ENCODE data around the gene HKDC1. TPM values are rescaled to one million over a fixed set of nuclear protein-coding genes. Genes with fewer than 3 reads are reported as not detected.

HKDC1 gene
- total RNA-seq, 2 donors from 2014 or later = 14.7 to 19.0 TPM

GRCh38 chr10:69216577-69217118 is 3.5 kb upstream of the HKDC1 start:
- intact Hi-C loops (cut with DNase I) = no loop called here
- no peak overlapping the region for H3K27ac ChIP-seq

GRCh38 chr10:69217119-69217754 is 2.9 kb upstream of the HKDC1 start:
- intact Hi-C loops (cut with DNase I) = no loop called here
- TF ChIP-seq CTCF (IDR thresholded peaks at IDR 0.05) = no peak
- H3K4me3 ChIP-seq = no peak overlapping the region
- no peak overlapping the region for H3K9ac ChIP-seq (ENCODE audit: low read depth in 2 of 2, low read length in 2 of 2)
- no peak for DNase-seq
- H3K4me1 ChIP-seq = no peaks in the 10 kb centered on the region
- no peaks in the 10 kb centered on the region for H3K9me3 ChIP-seq
- H3K36me3 ChIP-seq = no peaks in the 10 kb centered on the region
- H3K27me3 ChIP-seq = no peaks in the 10 kb centered on the region
- H3K27ac ChIP-seq = no peak overlapping the region

More at GRCh38 chr10:69216577-69217118, 3.5 kb upstream of the HKDC1 start:
- no peaks in the 10 kb centered on the region for H3K36me3 ChIP-seq
- no peak overlapping the region for H3K9ac ChIP-seq (ENCODE audit: low read depth in 2 of 2, low read length in 2 of 2)
- H3K9me3 ChIP-seq = no peaks in the 10 kb centered on the region
- no peaks in the 10 kb centered on the region for H3K4me1 ChIP-seq
- no peak for TF ChIP-seq CTCF (IDR thresholded peaks at IDR 0.05)
- no peaks in the 10 kb centered on the region for H3K27me3 ChIP-seq
- H3K4me3 ChIP-seq = no peak overlapping the region
- DNase-seq = no peak

GRCh38 chr10:69218831-69219230 is 1.3 kb upstream of the HKDC1 start:
- H3K4me1 ChIP-seq = no peaks in the 10 kb centered on the region
- no peaks in the 10 kb centered on the region for H3K9me3 ChIP-seq
- no peak for TF ChIP-seq CTCF (IDR thresholded peaks at IDR 0.05)
- no peaks in the 10 kb centered on the region for H3K36me3 ChIP-seq
- no peak overlapping the region for H3K9ac ChIP-seq (ENCODE audit: low read depth in 2 of 2, low read length in 2 of 2)
- H3K27me3 ChIP-seq = no peaks in the 10 kb centered on the region
- DNase-seq = no peak
- H3K4me3 ChIP-seq = no peak overlapping the region
- intact Hi-C loops (cut with DNase I) = no loop called here
- no peak overlapping the region for H3K27ac ChIP-seq

GRCh38 chr10:69220507-69220906 is 375 bp downstream of the HKDC1 start:
- no peak overlapping the region for H3K9ac ChIP-seq (ENCODE audit: low read depth in 2 of 2, low read length in 2 of 2)
- H3K27ac ChIP-seq = no peak overlapping the region
- H3K27me3 ChIP-seq = no peaks in the 10 kb centered on the region
- no peak overlapping the region for H3K4me3 ChIP-seq
- H3K4me1 ChIP-seq = no peaks in the 10 kb centered on the region
- H3K36me3 ChIP-seq = no peaks in the 10 kb centered on the region
- H3K9me3 ChIP-seq = no peaks in the 10 kb centered on the region
- intact Hi-C loops (cut with DNase I) = no loop called here
- DNase-seq = no peak
- no peak for TF ChIP-seq CTCF (IDR thresholded peaks at IDR 0.05)

- peak; percentile 92 for DNase-seq
- intact Hi-C loops (cut with DNase I) = no loop called here
- no peak overlapping the region for H3K4me3 ChIP-seq
- peak overlapping the region; percentile 28 to 87 for H3K9ac ChIP-seq (ENCODE audit: low read depth in 2 of 2, low read length in 2 of 2)
- no peaks in the 10 kb centered on the region for H3K9me3 ChIP-seq
- H3K36me3 ChIP-seq = no peaks in the 10 kb centered on the region
- H3K4me1 ChIP-seq = no peaks in the 10 kb centered on the region
- TF ChIP-seq CTCF (IDR thresholded peaks at IDR 0.05) = peak; percentile 80
- peak overlapping the region; percentile 86 for H3K27ac ChIP-seq
- no peaks in the 10 kb centered on the region for H3K27me3 ChIP-seq
These were observed 2.3 kb downstream of the HKDC1 start for GRCh38 chr10:69222157-69223027.
